ENCODE data around the gene ALAD.

- TF ChIP-seq, protein P1, sequence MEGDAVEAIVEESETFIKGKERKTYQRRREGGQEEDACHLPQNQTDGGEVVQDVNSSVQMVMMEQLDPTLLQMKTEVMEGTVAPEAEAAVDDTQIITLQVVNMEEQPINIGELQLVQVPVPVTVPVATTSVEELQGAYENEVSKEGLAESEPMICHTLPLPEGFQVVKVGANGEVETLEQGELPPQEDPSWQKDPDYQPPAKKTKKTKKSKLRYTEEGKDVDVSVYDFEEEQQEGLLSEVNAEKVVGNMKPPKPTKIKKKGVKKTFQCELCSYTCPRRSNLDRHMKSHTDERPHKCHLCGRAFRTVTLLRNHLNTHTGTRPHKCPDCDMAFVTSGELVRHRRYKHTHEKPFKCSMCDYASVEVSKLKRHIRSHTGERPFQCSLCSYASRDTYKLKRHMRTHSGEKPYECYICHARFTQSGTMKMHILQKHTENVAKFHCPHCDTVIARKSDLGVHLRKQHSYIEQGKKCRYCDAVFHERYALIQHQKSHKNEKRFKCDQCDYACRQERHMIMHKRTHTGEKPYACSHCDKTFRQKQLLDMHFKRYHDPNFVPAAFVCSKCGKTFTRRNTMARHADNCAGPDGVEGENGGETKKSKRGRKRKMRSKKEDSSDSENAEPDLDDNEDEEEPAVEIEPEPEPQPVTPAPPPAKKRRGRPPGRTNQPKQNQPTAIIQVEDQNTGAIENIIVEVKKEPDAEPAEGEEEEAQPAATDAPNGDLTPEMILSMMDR (conservative IDR thresholded peaks at IDR 0.05 in 1 of 2, IDR thresholded peaks at IDR 0.05 in 1 of 2; ENCODE audit: low read depth in 1 of 2, low read length in 2 of 2) = no peak
- no peak for TF ChIP-seq EZH2 (IDR thresholded peaks at IDR 0.05; ENCODE audit: low read length, missing control alignments)
Measured at GRCh38 chr9:113426701-113427100, 25.6 kb upstream of the ALAD start.

Measured in fibroblast of lung (primary cell).